C4-2B (cell line): ENCODE data around the gene LRRFIP1.

Experiments used
- ZFX ChIP-seq: fragments of 450-650 bp; IDR thresholded peaks from 2 replicates; pipeline ENCODE4 v1.6.1; 2017
- TF ChIP-seq, protein P1 (sequence below): fragments of 450-650 bp; conservative IDR thresholded peaks from 2 replicates; pipeline ENCODE4 v1.5.1; 2017; ENCODE audit warnings: mild to moderate bottlenecking

GRCh38 chr2:237757616-237758015, 130.2 kb downstream of the LRRFIP1 start:
- TF ChIP-seq, protein P1, sequence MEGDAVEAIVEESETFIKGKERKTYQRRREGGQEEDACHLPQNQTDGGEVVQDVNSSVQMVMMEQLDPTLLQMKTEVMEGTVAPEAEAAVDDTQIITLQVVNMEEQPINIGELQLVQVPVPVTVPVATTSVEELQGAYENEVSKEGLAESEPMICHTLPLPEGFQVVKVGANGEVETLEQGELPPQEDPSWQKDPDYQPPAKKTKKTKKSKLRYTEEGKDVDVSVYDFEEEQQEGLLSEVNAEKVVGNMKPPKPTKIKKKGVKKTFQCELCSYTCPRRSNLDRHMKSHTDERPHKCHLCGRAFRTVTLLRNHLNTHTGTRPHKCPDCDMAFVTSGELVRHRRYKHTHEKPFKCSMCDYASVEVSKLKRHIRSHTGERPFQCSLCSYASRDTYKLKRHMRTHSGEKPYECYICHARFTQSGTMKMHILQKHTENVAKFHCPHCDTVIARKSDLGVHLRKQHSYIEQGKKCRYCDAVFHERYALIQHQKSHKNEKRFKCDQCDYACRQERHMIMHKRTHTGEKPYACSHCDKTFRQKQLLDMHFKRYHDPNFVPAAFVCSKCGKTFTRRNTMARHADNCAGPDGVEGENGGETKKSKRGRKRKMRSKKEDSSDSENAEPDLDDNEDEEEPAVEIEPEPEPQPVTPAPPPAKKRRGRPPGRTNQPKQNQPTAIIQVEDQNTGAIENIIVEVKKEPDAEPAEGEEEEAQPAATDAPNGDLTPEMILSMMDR: no peak
- TF ChIP-seq ZFX: no peak
